Right ventricle myocardium superior (tissue), 1 donor: ENCODE data around the gene PDE10A. TPM values are rescaled to one million over a fixed set of nuclear protein-coding genes. Genes with fewer than 3 reads are reported as not detected.

Source experiments
- ATAC-seq: fragments of 200-7000 bp; cut with Tn5 transposase; one replicate; pipeline ENCODE4 v1.9.1; 2020; ENCODE audit warnings: mild to moderate bottlenecking; ENCODE audit not compliant: poor library complexity
- DNase-seq: peaks from one replicate; pipeline ENCODE4 v3.0.0-alpha.2; 2020
- intact Hi-C: fragments of 100-400 bp; cut with DNase I; formaldehyde crosslinking; loops from one replicate; pipeline ENCODE4 v1.11.2; 2022
- long read RNA-seq: library from polyadenylated mRNA; unstranded; transcript quantifications from one replicate; pipeline ENCODE4 v2.0.0, GENCODE V29; 2021
- total RNA-seq: library from RNA; stranded (reverse); fragmentation: NEBNext Ultra II Directional; extraction: Animal tissue kit (Norgen Biotek cat#: 25700); gene quantifications from one replicate; pipeline ENCODE4 v1.2.1, GENCODE V29; 2021
- donor health status: DM: no; HTN: yes; CAD: no; lungs with severe emphysema.

PDE10A gene
- 11.6 TPM for total RNA-seq
- long read RNA-seq, full-length matches to known transcripts, result 2 of 4 reads
- long read RNA-seq, partial matches to known transcripts, result 1 of 4 reads
- long read RNA-seq, other reads (novel, unspliced or antisense), result 1 of 4 reads

GRCh38 chr6:165662749-165663376 is at the start of gene PDE10A:
Gene PDE10A (minus strand): TSS chr6:165663241. CDS start chr6:165662811, 430 bp downstream.
- ATAC-seq, result peak; percentile 76
- DNase-seq, result peak; percentile 86
- intact Hi-C loops, result loop anchor here (10.0 kb wide), 1 partner anchor 218 kb away; no protein-coding TSS in a partner anchor

DNA sequence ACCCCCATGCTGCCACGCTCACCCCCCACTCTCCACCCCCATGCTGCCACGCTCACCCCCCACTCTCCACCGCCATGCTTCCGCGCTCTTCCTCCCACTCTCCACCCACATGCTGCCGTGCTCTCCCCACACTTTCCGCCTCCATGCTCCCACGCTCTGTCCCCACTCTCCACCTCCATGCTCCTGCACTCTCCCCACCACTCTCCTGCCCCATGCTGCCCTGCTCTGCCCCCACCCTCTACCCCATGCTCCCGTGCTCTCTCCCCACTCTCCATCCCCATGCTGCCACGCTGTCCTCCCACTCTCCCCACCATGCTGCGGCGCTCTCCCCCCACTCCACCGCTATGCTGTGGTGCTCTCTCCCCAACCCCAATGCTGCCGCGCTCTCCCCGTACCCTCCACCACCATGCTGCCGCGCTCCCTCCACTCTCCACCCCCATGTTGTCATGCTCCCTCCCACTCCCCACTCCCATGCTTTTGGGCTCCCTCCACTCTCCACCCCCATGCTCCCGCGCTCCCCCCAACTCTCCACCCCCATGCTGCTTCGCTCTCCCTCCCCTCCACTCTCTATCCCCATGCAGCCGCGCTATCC is 46.0 kb upstream of the PDE10A start:
- ATAC-seq, result no peak
- DNase-seq, result no peak
- intact Hi-C loops, result no loop called here

GRCh38 chr6:165707067-165707853 is 44.2 kb upstream of the PDE10A start:
- intact Hi-C loops, result no loop called here
- DNase-seq, result no peak
- no peak for ATAC-seq

GRCh38 chr6:165705941-165706340 is 42.9 kb upstream of the PDE10A start:
- no peak for ATAC-seq
- DNase-seq, result no peak
- intact Hi-C loops, result no loop called here

DNA sequence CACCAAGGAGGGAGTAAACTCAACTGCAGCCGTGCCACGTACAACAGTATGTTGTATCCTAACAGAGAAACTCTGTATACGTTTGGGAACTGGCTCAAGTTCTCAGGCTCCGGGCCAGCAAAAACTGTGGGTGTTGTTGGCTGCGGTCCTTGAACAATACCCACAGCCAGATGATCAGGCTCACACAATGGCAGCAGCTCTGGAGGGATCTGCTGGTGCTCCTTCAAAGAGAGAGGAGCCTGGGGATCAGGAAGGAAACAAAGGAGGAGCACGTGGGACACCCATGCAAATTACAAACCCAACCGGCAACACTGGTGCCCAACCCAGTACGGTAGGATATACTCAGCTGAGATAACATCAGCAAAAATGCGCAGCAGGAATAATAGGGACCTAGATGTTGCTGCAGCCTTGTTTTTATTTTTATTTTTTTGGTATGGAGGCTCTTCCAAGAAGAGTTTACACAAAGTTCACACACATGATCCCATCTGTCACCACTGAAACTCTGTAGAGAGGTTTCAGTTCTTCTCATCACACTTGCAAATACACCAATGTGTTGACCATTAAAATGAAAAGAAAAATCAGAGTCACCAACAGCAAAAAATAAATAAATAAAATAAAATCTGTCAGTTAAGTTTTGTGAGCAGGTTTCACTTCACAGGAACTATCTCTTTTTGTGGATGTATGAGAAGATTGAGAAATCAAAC is 41.2 kb upstream of the PDE10A start:
- no peak for ATAC-seq
- intact Hi-C loops, result no loop called here
- no peak for DNase-seq

GRCh38 chr6:165702669-165703068 is 39.6 kb upstream of the PDE10A start:
- DNase-seq (no peak), ATAC-seq (no peak)
- intact Hi-C loops, result no loop called here

GRCh38 chr6:165701564-165702354 is 38.7 kb upstream of the PDE10A start:
- peak; percentile 27 for ATAC-seq
- intact Hi-C loops, result no loop called here
- no peak for DNase-seq

- intact Hi-C loops, result no loop called here
- ATAC-seq (peak; percentile 80), DNase-seq (no peak)
Measured at GRCh38 chr6:165701005-165701404, 38.0 kb upstream of the PDE10A start.

- intact Hi-C loops, result no loop called here
- DNase-seq, result no peak
- no peak for ATAC-seq
Measured at GRCh38 chr6:165698868-165699267, 35.8 kb upstream of the PDE10A start.

DNA sequence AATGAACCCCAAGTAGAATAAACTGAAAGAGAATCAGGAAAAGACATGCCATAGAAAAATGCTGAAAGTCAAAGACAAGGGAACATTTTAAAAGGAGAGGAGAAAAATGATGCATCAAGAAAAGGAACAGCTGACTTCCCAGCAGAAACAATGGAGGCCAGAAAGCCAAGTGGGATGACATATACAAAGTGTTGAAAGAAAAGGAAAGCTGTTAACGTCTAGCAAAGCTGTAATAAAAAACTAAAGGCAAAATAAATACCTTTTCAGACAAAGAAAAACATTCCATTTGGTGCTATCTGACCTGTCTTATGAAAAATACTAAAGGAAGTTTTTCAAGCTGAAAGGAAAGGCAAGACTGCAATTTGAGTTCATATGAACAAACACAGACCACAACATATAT is 34.1 kb upstream of the PDE10A start:
- ATAC-seq, result no peak
- intact Hi-C loops, result no loop called here
- no peak for DNase-seq

- peak; percentile 16 for ATAC-seq
- DNase-seq, result no peak
- intact Hi-C loops, result no loop called here
Measured at GRCh38 chr6:165695722-165696515, 32.9 kb upstream of the PDE10A start.

- intact Hi-C loops, result no loop called here
- no peak for DNase-seq
- peak; percentile 86 for ATAC-seq
Measured at GRCh38 chr6:165694296-165694695, 31.3 kb upstream of the PDE10A start.

- no peak for ATAC-seq
- no peak for DNase-seq
Measured at GRCh38 chr6:165692106-165692653, 29.1 kb upstream of the PDE10A start.

GRCh38 chr6:165689699-165690098 is 26.7 kb upstream of the PDE10A start:
- intact Hi-C loops, result no loop called here
- DNase-seq (no peak), ATAC-seq (no peak)

More at GRCh38 chr6:165692106-165692653, 29.1 kb upstream of the PDE10A start:
- intact Hi-C loops, result no loop called here

GRCh38 chr6:165686596-165687365 is 23.7 kb upstream of the PDE10A start:
- DNase-seq, result no peak
- ATAC-seq, result no peak
- intact Hi-C loops, result no loop called here

- DNase-seq (no peak), ATAC-seq (no peak)
- intact Hi-C loops, result no loop called here
Measured at GRCh38 chr6:165685302-165685701, 22.3 kb upstream of the PDE10A start.

GRCh38 chr6:165684333-165684732 is 21.3 kb upstream of the PDE10A start:
- intact Hi-C loops, result no loop called here
- DNase-seq (no peak), ATAC-seq (no peak)
